GM18861 (cell line): Measurements from ENCODE around the gene ZNF26.
"Not testable (repeated sequence)": the region's sequence is repeated elsewhere in the genome, so short reads cannot be mapped to it uniquely, and the experiment has no call there.

ENCODE experiments used
- ATAC-seq: cut with Tn5 transposase; IDR thresholded peaks from one replicate; pipeline ENCODE4 v1.9.1; 2021; ENCODE audit not compliant: unreplicated experiment

The ZNF26 gene, protein sequence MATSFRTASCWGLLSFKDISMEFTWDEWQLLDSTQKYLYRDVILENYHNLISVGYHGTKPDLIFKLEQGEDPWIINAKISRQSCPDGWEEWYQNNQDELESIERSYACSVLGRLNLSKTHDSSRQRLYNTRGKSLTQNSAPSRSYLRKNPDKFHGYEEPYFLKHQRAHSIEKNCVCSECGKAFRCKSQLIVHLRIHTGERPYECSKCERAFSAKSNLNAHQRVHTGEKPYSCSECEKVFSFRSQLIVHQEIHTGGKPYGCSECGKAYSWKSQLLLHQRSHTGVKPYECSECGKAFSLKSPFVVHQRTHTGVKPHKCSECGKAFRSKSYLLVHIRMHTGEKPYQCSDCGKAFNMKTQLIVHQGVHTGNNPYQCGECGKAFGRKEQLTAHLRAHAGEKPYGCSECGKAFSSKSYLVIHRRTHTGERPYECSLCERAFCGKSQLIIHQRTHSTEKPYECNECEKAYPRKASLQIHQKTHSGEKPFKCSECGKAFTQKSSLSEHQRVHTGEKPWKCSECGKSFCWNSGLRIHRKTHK

DNA sequence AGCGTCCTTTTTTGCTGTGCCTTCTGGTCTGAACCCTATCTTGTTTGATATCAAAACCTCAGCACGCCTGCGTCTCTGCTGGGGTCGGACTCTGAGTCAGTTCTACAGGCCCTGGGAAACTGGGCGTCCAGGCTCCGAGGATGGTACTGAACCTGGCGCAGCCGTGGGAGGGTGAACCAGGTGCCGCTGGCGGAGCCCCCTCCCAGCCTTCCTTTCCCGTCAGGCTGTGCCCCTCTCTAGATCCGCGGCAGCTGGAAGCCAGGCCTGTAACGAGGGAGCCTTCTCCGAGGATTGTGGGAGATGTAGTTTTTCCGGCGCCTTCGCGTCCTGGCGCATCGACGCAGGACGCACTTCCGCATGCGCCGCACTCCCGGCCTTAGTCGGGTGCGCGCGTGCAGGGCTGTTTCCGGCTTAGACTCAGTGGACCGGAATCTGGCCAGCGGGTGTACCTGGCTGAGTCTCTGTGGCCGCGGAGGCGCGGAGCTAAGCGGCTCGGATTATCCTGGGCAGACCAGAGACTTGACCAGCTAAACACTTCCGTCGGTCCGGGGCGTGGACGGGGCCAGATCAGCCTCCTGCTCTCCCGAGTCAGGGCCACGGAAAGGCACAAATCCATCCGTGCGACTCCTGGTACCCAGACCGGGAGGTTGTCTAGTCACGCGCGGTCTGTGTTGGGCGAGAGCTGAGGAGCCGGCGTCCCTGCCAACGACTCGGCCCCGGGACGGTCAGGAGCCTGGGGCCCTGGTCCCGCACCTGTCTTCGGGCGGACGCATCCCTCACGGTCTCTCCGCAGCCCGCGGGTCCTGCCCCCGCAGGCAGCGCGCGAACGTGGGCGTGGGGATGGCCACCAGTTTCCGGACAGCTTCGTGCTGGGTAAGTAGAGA is at the start of gene ZNF26:
TSS of gene ZNF26 (plus strand) at position 367 of the 884 bp plus-strand sequence. CDS start at position 841, 474 bp downstream.
- peak; percentile 98 for ATAC-seq

DNA sequence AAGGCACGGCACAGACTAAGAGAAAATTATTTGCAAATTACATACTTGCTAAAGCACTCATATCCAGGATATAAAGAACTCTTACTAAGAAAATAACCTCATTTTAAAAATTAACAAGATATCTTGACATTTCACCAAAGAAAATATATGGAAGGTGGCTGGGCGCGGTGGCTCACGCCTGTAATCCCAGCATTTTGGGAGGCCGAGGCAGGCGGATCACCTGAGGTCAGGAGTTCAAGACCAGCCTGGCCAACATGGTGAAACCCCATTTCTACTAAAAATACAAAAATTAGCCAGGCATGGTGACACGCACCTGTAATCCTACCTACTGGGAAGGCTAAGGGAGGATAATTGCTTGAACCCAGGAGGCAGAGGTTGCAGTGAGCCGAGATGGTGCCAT is 49.2 kb upstream of the ZNF26 start:
- ATAC-seq = not testable (repeated sequence)

DNA sequence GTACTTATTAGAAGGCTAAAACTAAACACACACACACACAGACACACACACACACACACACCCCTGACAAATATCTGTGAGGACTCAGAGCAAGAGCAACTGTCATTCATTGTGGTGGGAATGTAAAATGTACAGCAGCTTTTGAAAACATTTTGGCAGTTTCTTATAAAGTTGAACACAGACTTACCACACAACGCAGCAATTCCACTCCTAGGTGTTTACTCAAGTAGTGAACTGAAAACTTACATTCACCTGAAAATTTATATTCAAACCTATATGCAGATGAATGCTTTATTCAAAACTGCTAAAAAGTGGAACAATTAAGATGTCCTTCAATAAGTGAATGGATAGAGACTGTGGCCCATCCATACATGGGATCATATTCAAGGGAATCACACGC is 48.7 kb upstream of the ZNF26 start:
- no peak for ATAC-seq

DNA sequence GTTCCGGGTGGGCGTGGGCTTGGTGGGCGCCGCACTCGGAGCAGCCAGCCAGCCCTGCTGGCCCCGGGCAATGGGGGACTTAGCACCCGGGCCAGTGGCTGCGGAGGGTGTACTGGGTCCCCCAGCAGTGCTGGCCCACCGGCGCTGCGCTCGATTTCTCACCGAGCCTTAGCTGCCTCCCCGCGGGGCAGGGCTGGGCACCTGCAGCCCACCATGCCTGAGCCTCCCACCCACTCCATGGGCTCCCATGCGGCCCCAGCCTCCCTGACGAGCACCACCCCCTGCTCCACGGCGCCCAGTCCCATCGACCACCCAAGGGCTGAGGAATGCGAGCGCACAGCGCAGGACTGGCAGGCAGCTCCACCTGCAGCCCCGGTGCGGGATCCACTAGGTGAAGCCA is 47.4 kb upstream of the ZNF26 start:
- ATAC-seq = not testable (repeated sequence)

DNA sequence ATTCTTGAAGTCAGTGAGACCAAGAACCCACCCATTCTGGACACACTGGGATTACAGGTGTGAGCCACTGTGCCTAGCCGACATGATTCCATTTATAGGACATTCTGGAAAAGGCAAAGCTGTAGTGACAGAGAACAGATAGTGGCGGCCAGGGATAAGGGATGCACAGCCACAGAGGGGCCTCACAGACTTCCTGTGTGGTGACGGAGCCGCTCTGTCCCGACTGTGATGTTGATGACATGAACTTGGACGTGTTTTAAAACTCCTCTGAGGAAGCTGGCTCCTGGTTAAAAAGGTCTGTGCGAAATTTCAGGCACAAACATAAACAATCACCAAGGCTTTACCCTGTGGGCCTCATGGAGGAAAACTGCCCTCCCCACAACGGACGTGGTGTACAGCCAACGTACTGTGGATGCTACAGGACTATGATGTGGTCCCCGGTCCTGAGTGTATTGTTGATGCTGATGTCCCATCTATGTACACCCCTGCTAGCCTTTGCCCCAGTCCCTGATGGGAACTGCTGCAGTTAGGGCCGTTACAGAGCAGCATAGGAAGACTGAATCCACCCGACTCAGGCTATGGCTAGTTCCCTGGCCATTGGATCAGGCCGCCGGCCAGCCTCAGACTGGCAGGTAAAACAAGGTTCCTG is 46.0 kb upstream of the ZNF26 start:
- no peak for ATAC-seq

DNA sequence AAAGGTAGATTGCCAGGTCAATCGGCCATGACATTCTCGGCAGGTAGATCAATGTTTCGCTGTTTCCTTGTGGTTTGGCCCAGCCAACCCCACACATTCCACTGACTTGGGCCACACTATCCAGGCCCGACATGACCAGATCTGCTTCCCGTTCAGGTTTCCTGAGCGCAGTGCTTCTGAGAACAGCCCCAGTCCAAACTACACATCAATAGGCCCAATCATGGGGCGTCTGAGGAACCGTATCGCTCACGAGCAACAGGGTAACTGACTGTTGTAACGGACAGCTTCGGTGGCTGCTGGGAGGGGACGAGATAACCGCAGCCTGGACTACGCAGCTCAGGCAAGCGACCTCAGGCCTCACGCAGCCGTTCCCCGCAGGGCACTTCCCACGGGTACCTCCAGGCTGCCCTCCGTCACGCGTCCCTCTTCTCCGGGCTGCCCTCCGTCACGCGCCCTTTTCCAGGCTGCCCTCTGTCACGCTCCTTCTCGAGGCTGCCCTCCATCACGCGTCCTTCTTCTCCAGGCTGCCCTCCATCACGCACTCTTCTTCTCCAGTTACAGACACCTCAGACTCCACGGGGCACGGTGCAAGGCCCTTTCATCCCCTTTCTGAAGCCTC is 44.7 kb upstream of the ZNF26 start:
- ATAC-seq = no peak

DNA sequence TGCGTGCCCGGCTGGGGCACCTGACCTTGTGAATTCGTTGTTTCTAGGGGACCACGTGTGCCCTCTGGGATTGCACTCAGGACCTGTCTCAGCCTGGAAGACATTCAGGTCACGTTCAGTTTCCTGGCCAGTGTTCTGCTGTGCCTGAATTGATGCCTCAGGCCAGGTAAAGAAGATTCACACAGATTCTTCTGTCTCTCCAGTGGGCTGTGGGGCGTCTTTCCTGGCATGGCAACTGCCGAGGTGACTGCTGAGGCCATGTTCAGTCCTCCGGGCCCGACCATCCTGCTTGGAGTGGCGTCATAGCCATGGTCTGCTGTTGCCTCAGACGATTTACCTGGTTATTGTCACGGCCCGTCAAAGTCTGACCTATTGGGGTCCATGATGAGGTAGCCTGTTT is 43.6 kb upstream of the ZNF26 start:
- no peak for ATAC-seq

DNA sequence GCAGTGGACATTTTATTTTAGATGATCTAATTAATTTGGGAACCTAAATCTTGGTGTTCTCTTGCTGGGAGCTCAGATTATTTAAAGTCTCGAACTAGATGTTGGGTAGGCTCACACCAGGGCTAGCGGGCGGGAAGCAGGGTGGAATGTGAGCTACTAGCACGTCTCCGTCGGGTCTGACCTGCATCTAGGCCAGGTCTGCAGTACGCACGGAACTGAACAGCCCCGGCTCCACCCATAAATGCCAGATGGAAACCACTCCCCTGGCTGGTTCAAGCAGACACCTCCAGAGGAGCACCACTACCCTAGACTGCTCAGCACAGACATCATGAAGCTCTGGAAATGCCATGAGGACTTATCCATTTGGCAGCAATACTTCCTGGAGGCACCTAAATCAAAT is 40.4 kb upstream of the ZNF26 start:
- no peak for ATAC-seq

DNA sequence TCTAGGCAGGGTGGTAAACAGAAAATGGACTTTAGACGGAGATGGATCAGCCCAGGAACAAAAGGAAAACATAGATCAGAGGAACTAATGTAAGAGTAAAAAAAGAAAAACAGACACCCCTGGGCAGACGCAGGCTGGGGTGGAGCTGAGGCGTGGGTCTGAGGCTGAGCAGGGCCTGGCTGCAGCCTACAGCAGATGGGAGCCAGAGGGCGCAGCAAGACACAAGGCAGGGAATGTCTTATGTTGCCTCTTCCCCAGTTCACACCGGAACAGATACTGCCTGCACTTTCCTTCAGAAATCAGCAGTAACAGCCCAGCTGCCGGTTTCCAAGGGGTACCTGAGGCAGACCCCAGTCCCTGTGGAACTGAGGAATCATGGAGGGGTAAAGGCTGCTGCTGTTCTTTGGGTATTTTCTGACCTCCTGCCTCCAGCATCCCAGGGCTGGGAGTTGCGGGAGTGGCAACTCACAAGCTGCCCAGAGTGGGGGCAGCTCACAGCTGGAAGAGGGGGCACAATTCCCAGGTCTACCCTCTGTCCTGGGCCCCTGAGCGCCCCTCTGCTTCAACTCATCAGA is 39.8 kb upstream of the ZNF26 start:
- no peak for ATAC-seq

DNA sequence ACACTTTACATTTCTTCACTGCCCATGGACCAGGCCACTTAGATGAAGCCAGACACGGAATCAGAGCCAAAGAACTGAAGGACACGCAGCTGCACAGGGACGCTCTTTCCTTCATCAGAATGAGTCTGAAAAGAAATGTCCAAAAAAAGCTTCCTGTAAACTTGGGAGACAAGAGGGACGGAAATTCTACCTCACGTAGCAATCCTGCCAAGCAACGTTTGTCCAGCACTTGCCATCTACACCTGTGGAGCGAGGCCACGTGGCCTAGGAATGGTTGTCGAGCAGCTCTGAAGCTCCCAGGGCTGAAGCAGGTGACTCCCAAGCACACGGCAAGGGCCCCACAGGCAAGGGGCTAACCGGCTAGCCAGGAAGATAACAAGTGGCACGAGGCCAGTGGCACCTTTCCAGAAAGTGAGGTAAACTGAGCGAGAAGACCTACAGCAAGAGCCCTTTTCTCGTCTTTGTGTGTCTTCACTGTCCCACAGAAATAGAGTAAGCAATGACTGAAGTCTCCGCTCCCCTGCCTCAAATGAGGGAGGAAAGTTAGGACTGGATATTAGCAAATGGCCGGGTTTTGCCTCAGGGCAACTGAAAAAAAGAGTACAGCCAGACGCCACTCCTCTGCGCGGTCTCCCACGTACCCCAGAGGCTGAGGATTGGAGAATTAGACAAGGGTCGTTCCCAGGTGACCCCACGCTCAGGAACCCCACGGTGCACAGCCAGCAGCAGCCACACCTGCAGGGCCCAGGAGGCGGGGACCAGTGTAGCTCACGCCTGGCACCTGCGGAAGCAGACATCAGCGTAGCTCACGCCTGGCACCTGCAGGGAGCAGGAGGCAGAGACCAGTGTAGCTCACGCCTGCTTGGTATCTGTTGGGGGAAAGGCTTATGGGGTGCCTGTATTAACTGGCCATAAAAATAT is 37.8 kb upstream of the ZNF26 start:
- no peak for ATAC-seq

DNA sequence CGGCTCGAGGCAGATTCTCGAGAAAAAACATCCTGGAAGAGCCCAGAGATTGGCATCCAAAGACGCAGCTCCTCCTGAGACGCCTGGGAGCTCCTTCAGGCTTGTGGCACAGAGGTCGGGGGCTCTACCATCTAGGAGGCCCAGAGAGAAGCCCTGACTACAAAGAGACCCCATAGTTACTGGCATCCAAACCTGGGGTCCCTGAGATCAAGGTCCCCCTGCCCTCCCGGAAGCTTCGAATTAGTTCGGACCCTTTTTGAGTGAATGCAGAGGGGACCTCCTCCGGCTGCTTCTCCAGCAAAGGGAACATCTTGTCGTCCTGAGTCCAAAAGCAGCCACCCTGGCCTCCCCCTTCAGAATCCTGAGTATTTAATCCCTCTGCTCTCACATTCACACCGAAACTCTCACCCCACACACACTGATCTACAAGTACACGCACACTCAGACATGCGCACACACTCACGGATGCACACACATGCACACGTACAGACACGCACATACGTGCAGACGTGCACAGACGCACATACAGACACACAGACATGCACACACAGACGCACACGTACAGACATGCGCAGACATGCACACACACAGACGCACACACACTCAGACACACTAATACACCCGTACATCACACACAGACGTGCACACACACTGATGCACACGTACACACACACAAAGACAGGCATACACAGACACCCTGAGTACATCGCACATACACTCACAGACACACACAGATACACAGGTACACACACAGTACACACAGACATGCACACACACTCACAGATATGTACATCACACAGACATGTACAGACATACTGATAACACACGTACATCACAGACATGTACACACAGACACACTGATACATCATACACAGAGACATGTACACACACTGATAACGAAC is 36.0 kb upstream of the ZNF26 start:
- no peak for ATAC-seq

DNA sequence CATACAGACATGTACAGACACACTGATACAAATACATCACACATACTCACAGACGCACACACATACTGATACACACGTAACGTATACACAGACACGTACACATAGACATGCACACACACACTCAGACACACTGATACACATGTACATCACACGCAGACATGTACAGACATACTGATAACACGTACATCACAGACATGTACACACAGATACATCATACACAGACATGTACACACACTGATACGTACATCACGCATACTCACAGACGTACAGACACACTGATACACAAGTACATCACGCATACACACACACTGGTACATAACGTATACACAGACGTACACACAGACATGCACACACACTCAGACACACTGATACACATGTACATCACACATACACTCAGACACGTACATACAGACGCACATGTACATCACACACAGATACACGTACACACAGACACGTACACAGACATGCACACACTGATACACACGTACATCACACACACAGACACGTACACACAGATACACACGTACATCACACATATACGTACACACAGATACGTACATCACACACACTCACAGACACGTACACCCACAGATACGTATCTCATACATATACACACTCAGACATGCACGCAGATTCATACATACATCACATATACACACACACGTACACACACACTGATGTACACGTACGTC is 35.2 kb upstream of the ZNF26 start:
- no peak for ATAC-seq

DNA sequence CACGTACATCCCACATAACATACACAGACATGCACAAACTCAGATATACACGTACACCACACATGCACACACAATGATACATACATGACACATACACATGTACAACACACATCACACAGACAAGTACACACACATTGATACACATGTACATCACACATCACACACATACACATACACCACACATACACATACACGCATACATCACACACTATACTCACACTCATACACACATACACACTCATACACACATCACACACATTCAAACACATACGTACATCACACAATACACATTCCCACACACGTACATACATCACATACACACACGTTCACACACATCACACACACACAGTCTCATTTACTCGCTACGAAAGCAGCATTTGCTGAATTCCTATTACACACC is 34.5 kb upstream of the ZNF26 start:
- ATAC-seq = no peak

DNA sequence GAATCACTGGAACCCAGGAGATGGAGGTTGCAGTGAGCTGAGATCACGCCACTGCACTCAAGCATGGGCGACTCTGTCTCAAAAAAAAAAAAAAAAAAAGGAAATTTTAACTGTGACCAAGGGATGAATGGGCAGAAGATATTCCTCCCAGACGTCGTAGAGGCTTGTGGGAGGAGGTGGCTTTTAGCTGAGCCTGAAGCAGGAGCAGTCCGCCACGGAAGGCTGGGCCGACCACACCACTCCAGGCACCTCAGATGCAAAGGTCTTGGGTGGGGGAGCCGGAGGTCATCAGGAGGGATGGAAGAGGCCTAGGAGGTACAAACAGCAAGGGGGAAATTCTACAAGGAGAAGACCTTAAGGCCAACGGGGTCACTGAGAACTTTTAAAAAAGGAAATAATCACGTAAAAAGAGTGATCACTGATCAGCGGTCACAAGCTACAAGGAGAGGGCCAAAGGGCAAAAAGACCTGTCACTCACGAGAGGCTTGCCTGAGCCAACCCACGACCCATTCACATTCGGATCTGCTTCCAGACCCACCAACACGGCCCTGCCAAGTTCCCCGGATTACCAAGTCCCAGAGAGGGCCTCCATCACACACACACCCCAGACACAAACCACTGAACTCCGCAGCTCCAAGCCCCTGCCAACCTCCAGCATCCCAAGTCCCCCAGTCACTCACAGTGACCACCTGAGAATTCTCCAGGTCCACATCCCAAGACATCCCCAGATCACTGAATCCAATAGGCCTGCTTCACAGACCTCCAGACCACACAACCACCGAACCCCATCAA is 33.6 kb upstream of the ZNF26 start:
- no peak for ATAC-seq

DNA sequence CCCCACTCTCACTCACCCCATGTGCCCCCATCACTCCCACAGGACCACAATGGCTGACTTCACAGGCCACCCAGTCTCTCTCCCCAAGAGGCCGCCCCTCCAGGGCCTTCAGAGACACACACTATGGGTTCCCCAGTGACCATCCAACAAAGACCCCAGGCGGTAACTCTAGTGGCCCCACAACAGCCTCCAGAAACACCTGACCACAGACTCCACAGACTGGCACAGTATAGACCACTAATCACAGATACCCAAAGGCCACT is 33.1 kb upstream of the ZNF26 start:
- no peak for ATAC-seq

DNA sequence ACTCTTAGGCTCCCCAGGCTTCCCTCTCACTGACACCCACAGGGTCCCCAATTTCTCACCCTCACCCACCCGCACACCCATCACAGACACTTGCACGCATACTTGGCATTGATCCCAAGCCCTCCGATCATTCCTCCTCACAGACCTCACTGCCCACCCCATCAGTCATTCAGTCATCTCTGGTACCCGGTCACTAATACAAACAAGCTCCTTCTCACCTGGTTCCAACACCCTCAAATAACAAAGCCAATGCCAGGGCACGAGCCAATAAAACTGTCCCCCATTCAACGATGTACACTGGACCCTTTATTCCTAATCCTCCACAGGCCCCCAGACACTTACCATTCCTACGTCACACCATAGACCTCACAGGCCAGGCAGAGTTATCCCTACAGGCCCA is 32.4 kb upstream of the ZNF26 start:
- no peak for ATAC-seq

DNA sequence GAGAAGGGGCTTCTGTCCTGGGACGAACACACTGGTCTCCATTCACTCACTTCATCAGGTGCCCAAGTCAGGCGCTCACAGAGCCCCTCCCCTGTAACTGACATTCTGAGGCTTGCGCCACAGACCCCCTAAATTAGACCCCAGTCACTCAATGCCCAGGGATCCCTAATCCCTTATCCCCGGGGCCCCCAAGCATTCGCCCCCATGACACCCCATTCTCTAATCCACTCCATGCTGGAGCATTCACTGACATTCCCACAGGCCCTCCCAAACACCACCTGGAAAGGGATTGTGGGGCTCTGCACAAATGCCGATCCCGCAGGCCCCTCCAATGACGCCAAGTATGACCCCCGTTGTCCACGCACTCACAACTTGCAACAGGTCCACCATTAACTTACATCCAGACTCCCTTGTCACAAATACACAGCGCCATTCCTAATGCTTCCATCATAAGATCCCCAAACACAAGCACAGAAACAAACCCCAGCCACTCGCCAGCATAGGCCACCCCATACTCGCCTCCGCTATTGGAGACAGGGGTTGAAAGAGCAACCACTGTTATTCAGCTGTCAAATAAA is 31.6 kb upstream of the ZNF26 start:
- no peak for ATAC-seq
